Mesothelial cell of epicardium (in vitro differentiated cells): ENCODE results near the gene COL8A1. TPM values are rescaled to one million over a fixed set of nuclear protein-coding genes. Genes with fewer than 3 reads are reported as not detected.

ENCODE experiments used
- DNase-seq, 2 experiments: peaks; one replicate each; pipeline ENCODE4 v3.0.0; 2021; ENCODE audit warnings: low spot score in 2 of 2; ENCODE audit not compliant: unreplicated experiment in 2 of 2
- H3K27ac Mint-ChIP-seq: 2 replicates; pipeline ENCODE4 v1.8.0; 2021; ENCODE audit warnings: mixed read lengths
- H3K27me3 Mint-ChIP-seq: 2 replicates; pipeline ENCODE4 v1.8.0; 2021; ENCODE audit warnings: low read depth, mixed read lengths
- H3K36me3 Mint-ChIP-seq: 2 replicates; pipeline ENCODE4 v1.8.0; 2021; ENCODE audit warnings: mixed read lengths
- H3K4me1 Mint-ChIP-seq: 2 replicates; pipeline ENCODE4 v1.8.0; 2021; ENCODE audit warnings: mixed read lengths
- H3K4me3 Mint-ChIP-seq: 2 replicates; pipeline ENCODE4 v1.8.0; 2021; ENCODE audit warnings: mild to moderate bottlenecking, moderate library complexity, mixed read lengths
- H3K9me3 Mint-ChIP-seq: 2 replicates; pipeline ENCODE4 v1.8.0; 2021; ENCODE audit warnings: mixed read lengths
- total RNA-seq: library from RNA; stranded (reverse); gene quantifications from 3 replicates; pipeline ENCODE4 v1.2.1, GENCODE V29; 2021
- TF ChIP-seq, protein P1 (sequence below): fragments of 200-600 bp; sonication (generic); IDR thresholded peaks from one replicate; pipeline ENCODE4 v1.5.0; 2021; ENCODE audit warnings: antibody characterized with exemption; ENCODE audit not compliant: unreplicated experiment

Gene COL8A1
- total RNA-seq, 1 donor from 2014 or later, result 1.1 TPM

DNA sequence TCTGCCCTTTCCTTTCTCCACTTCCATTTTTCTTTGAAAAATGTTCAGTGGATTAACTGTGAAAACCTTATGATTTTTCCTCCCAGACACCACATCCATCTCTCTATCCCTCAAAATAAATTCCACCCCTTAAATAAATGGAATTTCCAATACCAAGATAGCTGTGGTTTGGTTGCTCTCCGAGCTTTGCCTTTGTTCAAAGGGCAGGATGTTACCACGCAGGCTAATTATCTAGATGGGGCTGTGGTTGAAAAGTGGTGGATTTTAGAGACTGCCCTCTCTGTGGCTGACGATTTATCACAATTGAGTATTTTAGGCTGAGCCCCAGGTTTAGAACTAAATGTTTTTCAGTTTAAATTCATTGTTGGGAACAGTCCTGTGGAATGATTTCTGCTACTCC, 142.4 kb downstream of the COL8A1 start:
- no peak for DNase-seq
- no peaks in the 10 kb centered on the region for H3K9me3 Mint-ChIP-seq
- no peak overlapping the region for H3K4me3 Mint-ChIP-seq
- no peaks in the 10 kb centered on the region for H3K4me1 Mint-ChIP-seq
- H3K27ac Mint-ChIP-seq, result no peak overlapping the region
- H3K36me3 Mint-ChIP-seq, result no peaks in the 10 kb centered on the region
- TF ChIP-seq, protein P1, sequence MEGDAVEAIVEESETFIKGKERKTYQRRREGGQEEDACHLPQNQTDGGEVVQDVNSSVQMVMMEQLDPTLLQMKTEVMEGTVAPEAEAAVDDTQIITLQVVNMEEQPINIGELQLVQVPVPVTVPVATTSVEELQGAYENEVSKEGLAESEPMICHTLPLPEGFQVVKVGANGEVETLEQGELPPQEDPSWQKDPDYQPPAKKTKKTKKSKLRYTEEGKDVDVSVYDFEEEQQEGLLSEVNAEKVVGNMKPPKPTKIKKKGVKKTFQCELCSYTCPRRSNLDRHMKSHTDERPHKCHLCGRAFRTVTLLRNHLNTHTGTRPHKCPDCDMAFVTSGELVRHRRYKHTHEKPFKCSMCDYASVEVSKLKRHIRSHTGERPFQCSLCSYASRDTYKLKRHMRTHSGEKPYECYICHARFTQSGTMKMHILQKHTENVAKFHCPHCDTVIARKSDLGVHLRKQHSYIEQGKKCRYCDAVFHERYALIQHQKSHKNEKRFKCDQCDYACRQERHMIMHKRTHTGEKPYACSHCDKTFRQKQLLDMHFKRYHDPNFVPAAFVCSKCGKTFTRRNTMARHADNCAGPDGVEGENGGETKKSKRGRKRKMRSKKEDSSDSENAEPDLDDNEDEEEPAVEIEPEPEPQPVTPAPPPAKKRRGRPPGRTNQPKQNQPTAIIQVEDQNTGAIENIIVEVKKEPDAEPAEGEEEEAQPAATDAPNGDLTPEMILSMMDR, result no peak
- H3K27me3 Mint-ChIP-seq, result peaks cover 46% of the 10 kb centered on the region

DNA sequence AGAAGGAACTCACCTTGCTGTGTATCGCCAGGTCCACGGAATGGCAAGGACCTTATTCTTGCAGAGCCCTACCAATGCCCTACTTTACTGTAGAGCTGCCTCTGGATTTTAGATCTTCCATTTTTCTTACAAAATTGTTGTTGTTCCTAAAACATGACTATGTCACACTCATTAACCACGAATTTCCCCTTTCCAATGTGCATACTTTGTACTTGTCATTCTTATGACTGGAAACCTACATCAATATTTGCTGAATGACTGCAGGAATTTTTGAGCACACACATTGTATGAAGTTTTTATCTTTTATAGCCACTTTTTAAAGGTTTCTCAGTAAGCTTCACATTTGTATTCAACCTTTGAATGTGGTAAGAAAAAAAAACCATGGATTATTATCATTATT, 143.4 kb downstream of the COL8A1 start:
- Mint-ChIP-seq H3K4me3 (no peak overlapping the region), H3K4me1 (no peaks in the 10 kb centered on the region), H3K27ac (no peak overlapping the region), H3K9me3 (no peaks in the 10 kb centered on the region), H3K27me3 (peaks cover 53% of the 10 kb centered on the region), H3K36me3 (no peaks in the 10 kb centered on the region)
- TF ChIP-seq, protein P1, result no peak
- no peak for DNase-seq

DNA sequence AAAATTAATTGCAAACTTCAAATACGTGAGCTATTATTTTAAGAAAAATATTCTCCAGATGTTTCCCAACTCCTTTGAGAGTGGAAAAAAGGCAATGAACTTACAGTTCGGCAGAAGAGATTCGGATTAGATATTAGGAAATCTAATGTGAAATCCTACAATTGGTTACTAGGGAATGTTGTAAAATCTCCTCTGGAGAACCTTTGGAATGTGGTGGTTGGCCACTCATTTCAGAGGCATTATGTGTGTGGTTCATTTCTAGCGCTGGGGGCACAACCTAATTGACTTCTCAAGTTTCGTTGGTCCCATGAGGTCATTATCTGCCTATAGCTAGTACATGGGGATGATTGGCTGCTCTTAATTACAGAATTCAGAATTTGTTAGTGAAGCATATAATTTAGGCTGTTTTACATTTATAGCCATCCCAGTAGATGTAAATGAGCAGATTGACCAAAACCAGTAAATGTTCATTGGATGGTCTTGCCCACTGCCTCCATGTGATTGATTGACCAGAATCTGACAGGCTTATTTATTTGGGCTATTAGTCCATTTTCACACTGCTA, 144.7 kb downstream of the COL8A1 start:
- Mint-ChIP-seq H3K36me3 (no peaks in the 10 kb centered on the region), H3K4me1 (no peaks in the 10 kb centered on the region), H3K4me3 (no peak overlapping the region), H3K9me3 (no peaks in the 10 kb centered on the region), H3K27me3 (peaks cover 51% of the 10 kb centered on the region), H3K27ac (no peak overlapping the region)
- TF ChIP-seq, protein P1, result no peak
- DNase-seq, result no peak

DNA sequence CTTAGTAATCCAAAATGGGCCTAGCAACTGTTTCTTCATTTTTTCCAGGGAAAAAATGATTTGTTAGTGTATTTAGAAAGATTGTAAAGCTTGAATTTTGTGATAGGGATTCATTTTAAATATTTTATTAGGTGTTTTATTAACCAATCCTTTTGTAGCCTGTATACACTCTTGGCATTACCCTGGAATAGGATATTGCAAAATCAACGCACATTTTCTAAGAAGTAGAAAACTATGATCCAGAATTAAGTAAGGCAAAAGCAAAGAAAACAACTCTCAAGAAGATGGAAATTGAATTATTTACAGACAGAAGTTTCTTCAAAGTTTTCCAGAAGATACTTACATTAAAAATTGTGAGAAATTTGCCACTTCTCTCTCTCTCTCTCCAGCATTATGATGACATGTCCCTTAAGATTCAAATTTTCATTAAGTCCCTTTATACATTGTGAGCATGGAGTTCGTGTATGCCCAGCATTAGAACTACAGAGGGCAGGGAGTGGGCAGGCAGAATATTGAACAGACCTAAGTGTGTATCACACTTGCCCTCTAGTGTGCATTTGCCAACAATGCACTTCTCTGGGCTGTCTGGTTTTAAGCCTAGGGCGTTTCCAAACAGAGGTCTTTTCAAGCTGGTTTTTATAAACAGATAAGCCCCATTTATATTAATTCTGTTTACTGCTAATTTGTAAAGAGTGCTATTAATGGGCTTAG, 150.8 kb downstream of the COL8A1 start:
- TF ChIP-seq, protein P1, result peak; percentile 55
- H3K36me3 Mint-ChIP-seq, result no peaks in the 10 kb centered on the region
- no peaks in the 10 kb centered on the region for H3K9me3 Mint-ChIP-seq
- DNase-seq, result no peak
- no peak overlapping the region for H3K27ac Mint-ChIP-seq
- no peaks in the 10 kb centered on the region for H3K4me1 Mint-ChIP-seq
- H3K4me3 Mint-ChIP-seq, result no peak overlapping the region
- H3K27me3 Mint-ChIP-seq, result peaks cover 45% of the 10 kb centered on the region

DNA sequence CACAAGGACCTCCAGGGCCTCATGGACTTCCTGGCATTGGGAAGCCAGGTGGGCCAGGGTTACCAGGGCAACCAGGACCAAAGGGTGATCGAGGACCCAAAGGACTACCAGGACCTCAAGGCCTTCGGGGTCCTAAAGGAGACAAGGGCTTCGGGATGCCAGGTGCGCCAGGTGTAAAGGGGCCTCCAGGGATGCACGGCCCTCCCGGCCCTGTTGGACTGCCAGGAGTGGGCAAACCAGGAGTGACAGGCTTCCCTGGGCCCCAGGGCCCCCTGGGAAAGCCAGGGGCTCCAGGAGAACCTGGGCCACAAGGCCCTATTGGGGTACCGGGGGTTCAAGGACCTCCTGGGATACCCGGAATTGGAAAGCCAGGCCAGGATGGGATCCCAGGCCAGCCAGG, 156.1 kb downstream of the COL8A1 start:
- no peak for DNase-seq
- no peaks in the 10 kb centered on the region for H3K9me3 Mint-ChIP-seq
- H3K27ac Mint-ChIP-seq, result no peak overlapping the region
- H3K36me3 Mint-ChIP-seq, result no peaks in the 10 kb centered on the region
- TF ChIP-seq, protein P1, result no peak
- no peaks in the 10 kb centered on the region for H3K4me1 Mint-ChIP-seq
- H3K27me3 Mint-ChIP-seq, result peaks cover 22% of the 10 kb centered on the region
- no peak overlapping the region for H3K4me3 Mint-ChIP-seq
